Measurements from ENCODE around the gene CRY1.

DNA sequence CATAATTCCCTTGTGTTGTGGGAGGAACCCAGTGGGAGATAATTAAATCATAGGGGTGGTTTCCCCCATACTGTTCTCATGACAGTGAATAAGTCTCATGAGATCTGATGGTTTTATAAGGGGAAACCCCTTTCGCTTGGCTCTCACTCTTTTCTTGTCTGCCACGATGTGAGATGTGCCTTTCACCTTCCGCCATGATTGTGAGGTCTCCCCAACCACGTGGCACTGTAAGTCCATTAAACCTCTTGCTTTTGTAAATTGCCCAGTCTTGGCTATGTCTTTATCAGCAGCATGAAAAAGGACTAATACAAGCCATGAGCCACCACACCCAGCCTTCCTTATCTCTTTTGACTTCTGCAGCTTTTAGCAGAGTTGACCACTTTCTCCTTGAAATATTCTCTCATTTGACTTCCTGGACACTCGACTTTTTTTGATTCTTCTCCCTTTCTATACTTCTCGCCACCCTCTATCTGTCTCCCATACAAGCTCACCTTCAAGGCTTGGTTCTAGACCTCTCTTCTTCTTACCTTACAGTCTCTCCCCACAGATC is 108.7 kb downstream of the CRY1 start:
- TF ChIP-seq, protein P1, sequence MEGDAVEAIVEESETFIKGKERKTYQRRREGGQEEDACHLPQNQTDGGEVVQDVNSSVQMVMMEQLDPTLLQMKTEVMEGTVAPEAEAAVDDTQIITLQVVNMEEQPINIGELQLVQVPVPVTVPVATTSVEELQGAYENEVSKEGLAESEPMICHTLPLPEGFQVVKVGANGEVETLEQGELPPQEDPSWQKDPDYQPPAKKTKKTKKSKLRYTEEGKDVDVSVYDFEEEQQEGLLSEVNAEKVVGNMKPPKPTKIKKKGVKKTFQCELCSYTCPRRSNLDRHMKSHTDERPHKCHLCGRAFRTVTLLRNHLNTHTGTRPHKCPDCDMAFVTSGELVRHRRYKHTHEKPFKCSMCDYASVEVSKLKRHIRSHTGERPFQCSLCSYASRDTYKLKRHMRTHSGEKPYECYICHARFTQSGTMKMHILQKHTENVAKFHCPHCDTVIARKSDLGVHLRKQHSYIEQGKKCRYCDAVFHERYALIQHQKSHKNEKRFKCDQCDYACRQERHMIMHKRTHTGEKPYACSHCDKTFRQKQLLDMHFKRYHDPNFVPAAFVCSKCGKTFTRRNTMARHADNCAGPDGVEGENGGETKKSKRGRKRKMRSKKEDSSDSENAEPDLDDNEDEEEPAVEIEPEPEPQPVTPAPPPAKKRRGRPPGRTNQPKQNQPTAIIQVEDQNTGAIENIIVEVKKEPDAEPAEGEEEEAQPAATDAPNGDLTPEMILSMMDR (IDR thresholded peaks at IDR 0.05; ENCODE audit: low read depth, low read length): no peak
- TF ChIP-seq POLR2A (IDR thresholded peaks at IDR 0.05; ENCODE audit: extremely low read depth, insufficient read length): no peak
- TF ChIP-seq, protein P2, sequence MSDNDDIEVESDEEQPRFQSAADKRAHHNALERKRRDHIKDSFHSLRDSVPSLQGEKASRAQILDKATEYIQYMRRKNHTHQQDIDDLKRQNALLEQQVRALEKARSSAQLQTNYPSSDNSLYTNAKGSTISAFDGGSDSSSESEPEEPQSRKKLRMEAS (IDR thresholded peaks at IDR 0.05; ENCODE audit: low read depth, low read length): no peak
- TF ChIP-seq MYC (IDR thresholded peaks at IDR 0.05; ENCODE audit: low read depth, low read length): no peak

Measured in NB4 (cell line).